ENCODE results near the gene PDIA6.

GRCh38 chr2:10733980-10734379, 78.6 kb downstream of the PDIA6 start:
- TF ChIP-seq, protein P1, sequence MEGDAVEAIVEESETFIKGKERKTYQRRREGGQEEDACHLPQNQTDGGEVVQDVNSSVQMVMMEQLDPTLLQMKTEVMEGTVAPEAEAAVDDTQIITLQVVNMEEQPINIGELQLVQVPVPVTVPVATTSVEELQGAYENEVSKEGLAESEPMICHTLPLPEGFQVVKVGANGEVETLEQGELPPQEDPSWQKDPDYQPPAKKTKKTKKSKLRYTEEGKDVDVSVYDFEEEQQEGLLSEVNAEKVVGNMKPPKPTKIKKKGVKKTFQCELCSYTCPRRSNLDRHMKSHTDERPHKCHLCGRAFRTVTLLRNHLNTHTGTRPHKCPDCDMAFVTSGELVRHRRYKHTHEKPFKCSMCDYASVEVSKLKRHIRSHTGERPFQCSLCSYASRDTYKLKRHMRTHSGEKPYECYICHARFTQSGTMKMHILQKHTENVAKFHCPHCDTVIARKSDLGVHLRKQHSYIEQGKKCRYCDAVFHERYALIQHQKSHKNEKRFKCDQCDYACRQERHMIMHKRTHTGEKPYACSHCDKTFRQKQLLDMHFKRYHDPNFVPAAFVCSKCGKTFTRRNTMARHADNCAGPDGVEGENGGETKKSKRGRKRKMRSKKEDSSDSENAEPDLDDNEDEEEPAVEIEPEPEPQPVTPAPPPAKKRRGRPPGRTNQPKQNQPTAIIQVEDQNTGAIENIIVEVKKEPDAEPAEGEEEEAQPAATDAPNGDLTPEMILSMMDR (IDR thresholded peaks at IDR 0.05; ENCODE audit: extremely low read depth in 1 of 2, insufficient read depth in 1 of 2, low read depth in 1 of 2, low read length in 2 of 2), result no peak
- no peak for TF ChIP-seq POLR2A (IDR thresholded peaks at IDR 0.05; ENCODE audit: low read depth, low read length)

All from endothelial cell of umbilical vein (primary cell).